Effector CD8-positive, alpha-beta T cell (primary cell): ENCODE data around the gene WDR90.

Experiments used
- DNase-seq: peaks from one replicate; lab custom pipeline; 2025; lab: John Stamatoyannopoulos, UW

Gene WDR90

DNA sequence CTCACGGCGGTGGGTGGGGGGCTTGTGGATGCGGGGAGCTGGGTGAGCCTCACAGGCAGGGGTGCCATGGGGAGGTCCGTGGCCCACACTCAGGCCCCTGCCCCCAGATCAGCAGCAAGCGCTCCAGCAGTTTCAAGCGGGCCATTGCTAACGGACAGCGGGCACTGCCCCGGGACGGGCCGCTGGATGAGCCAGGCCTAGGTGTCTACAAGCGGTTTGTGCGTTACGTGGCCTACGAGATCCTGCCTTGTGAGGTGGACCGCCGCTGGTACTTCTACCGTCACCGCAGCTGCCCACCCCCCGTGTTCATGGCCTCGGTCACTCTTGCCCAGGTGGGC is 27.4 kb downstream of the WDR90 start:
- DNase-seq = no peak

DNA sequence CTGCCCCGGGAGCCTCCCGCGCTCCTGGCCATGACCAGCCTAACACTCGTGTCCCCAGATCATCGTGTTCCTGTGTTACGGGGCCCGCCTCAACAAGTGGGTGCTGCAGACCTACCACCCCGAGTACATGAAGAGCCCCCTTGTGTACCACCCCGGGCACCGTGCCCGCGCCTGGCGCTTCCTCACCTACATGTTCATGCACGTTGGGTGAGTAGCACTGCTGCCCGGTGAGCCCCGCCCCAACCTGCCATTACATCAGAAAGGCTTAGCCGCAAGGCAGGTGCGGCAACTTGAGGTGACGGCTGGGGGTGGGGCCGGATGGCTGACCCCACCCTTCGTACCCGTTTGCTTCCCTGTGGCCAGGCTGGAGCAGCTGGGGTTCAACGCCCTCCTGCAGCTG is 27.7 kb downstream of the WDR90 start:
- no peak for DNase-seq

GRCh38 chr16:677316-678190 is 28.4 kb downstream of the WDR90 start:
- no peak for DNase-seq

- no peak for DNase-seq
Observed at GRCh38 chr16:678209-678857, 29.2 kb downstream of the WDR90 start.

GRCh38 chr16:678858-679813 is 30.0 kb downstream of the WDR90 start:
- DNase-seq = peak; percentile 44

DNA sequence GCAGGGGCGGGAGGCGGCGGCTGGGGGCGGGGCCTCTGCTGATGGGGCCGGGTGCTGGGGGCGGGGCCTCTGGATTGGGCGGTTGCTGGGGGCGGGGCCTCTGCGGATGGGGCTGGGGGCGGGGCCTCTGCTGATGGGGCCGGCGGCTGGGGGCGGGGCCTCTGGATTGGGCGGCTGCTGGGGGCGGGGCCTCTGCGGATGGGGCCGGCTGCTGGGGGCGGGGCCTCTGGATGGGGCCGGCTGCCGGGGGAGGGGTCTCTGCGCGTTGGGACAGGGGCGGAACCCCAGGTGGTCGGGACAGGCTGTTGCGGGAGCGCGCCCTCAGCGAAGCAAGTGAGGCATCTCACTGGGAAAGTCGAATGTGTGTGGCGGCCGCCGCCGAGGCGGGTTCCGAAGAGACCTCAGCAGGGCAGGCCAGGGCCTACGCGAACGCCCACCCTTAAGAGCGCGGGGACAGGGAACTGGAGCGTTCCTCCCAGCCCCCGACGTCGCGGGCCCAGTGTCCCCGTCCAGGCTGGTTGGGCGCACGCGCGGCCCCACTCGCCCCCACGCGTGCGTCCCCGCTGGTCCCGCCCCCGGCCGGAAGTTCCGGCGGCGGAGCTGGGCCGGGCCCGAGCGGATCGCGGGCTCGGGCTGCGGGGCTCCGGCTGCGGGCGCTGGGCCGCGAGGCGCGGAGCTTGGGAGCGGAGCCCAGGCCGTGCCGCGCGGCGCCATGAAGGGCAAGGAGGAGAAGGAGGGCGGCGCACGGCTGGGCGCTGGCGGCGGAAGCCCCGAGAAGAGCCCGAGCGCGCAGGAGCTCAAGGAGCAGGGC is 30.9 kb downstream of the WDR90 start, which contains the start of gene STUB1:
Gene STUB1 (plus strand): TSS at position 597 of the 811 bp plus-strand sequence. CDS start 116 bp downstream, at position 713.
- DNase-seq = peak; percentile 91

- DNase-seq = no peak
Observed at GRCh38 chr16:680625-680945, 31.4 kb downstream of the WDR90 start.

GRCh38 chr16:680967-681745 is 32.0 kb downstream of the WDR90 start:
- DNase-seq = no peak

GRCh38 chr16:681746-682427 is 32.7 kb downstream of the WDR90 start:
- no peak for DNase-seq

- no peak for DNase-seq
Observed at GRCh38 chr16:682493-683395, 33.6 kb downstream of the WDR90 start.

DNA sequence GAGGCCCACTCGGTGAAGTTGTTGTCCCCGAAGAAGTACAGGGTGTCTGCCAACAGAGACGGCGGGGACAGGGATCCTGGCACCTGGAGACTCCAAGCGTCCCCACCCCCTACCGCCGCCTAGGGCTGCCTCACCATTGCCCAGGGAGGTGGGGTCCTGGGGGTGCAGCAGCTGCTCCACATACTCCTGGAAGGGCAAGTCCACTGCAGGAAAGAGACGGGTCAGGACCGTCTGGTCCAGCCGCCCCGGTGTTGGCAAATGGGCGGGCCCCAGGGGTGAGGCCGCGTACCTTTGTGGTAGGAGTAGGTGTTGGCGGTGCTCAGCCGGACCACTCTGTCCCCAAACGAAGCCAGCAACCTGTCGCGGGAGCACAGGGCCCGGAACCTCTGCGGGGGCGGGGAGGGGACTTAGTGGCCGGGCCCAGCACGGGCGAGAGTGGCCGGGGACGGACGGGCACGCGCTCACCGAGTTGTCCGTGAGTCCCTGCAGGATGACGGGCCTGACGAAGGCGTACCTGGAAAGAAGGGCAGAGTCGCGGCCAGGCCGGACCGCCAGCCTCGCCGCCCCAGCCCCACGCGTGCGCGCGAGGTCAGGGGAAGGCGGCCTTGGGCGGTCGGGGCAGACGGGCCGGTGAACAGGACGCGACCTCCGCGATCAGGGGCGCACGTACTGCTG is 34.4 kb downstream of the WDR90 start:
- no peak for DNase-seq

- peak; percentile 91 for DNase-seq
Observed at GRCh38 chr16:684071-684794, 35.1 kb downstream of the WDR90 start, which contains the start of gene JMJD8. Gene JMJD8 (minus strand): TSS chr16:684334. CDS start chr16:684319, 15 bp downstream.

- no peak for DNase-seq
Observed at GRCh38 chr16:684961-685696, 36.0 kb downstream of the WDR90 start.

DNA sequence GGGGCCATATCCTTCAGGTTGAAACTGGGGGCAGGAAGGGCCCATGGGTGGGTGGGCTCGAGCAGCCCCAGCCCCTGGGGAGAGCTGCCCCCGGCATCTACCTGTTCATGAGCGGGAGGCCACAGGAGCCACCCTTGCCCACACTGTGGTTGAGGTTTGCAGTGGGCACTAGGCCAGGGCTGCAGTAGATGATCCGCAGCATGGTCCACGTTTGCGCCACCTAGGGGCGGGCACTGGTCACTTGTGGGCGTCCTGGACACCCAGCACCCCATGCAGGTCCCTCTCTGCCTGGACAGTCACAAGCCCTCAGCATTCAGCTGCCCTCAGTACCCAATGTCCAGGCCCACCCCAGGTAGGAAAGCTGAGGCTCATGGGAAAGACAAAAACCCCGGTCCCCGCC is 36.8 kb downstream of the WDR90 start:
- DNase-seq = no peak

DNA sequence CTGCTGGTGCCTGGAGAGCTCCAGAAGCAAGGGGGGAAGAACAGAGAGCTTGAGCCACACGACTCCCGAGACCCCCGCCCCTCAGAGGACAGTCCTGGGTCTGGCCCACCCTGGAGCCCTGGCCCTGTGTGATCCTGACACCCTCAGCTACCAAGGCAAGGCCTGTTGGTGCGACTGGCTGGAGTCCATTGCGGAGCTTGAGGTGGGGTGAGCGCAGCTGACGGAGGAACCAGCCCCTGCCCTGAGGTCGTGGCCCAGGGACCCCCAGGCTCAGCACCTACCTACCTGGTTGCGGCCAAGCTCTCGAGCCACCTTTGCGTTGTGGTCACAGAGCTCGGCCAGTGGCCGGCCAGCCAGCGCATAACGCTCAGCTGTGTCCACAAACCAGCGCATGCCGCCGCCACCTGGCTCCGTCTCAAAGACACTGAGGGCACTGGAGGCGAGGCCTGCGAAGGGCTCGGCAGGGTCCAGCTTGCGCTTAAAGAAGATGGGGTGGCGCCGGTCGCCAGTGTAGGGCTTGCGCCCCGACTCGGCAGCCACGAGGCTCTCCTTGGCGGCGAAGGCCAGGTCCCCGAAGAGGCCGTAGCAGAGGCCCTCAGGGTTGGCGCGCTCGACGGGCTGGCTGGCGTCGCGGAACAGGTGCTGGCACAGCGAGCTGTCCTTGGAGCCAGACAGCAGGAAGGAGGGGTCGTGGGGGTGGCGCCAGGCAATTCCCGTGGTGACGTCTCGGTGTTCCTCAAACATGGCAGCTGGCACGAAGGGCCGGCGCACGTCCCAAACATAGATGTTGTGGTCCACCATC is 37.5 kb downstream of the WDR90 start:
- DNase-seq = no peak

- no peak for DNase-seq
Observed at GRCh38 chr16:687499-687898, 38.3 kb downstream of the WDR90 start.
